GM23338 (cell line): ENCODE results near the gene FBXO17. TPM values are rescaled to one million over a fixed set of nuclear protein-coding genes. Genes with fewer than 3 reads are reported as not detected.

Source experiments
- ATAC-seq: fragments of 200-7000 bp; cut with Tn5 transposase; 3 replicates; pipeline ENCODE4 v1.9.1; 2020
- DNase-seq: peaks from one replicate; pipeline ENCODE4 v3.0.0-alpha.2; 2015; ENCODE audit warnings: low spot score
- H2AFZ ChIP-seq: fragments of 200-600 bp; sonication (generic); 2 replicates; pipeline ENCODE4 v1.8.0; 2016; ENCODE audit warnings: antibody characterized with exemption, mild to moderate bottlenecking, moderate library complexity
- H3F3A ChIP-seq: fragments of 200-600 bp; sonication (generic); replicated peaks from 2 replicates; pipeline ENCODE4 v1.8.0; 2017; ENCODE audit warnings: antibody characterized with exemption, mixed run types, low read depth
- H3K27ac ChIP-seq: fragments of 200-600 bp; sonication (generic); 2 replicates; pipeline ENCODE4 v1.6.1; 2016; ENCODE audit warnings: low read depth
- H3K27me3 ChIP-seq: fragments of 200-600 bp; sonication (generic); 2 replicates; pipeline ENCODE4 v1.8.0; 2016; ENCODE audit warnings: mild to moderate bottlenecking, mixed run types, moderate library complexity; ENCODE audit not compliant: insufficient read depth
- H3K36me3 ChIP-seq: fragments of 200-600 bp; sonication (generic); 2 replicates; pipeline ENCODE4 v1.8.0; 2016; ENCODE audit warnings: mild to moderate bottlenecking; ENCODE audit not compliant: insufficient read depth
- H3K4me1 ChIP-seq: fragments of 200-600 bp; sonication (generic); 2 replicates; pipeline ENCODE4 v1.8.0; 2016; ENCODE audit warnings: mild to moderate bottlenecking, moderate library complexity; ENCODE audit not compliant: insufficient read depth
- H3K4me2 ChIP-seq: fragments of 200-600 bp; sonication (generic); 2 replicates; pipeline ENCODE4 v1.7.1; 2017; ENCODE audit warnings: mixed run types
- H3K4me3 ChIP-seq: fragments of 200-600 bp; sonication (generic); 2 replicates; pipeline ENCODE4 v1.6.1; 2016; ENCODE audit warnings: mixed run types
- H3K79me2 ChIP-seq: fragments of 200-600 bp; sonication (generic); replicated peaks from 2 replicates; pipeline ENCODE4 v1.8.0; 2017; ENCODE audit warnings: mild to moderate bottlenecking; ENCODE audit not compliant: insufficient read depth
- H3K9me2 ChIP-seq: fragments of 200-600 bp; sonication (generic); 2 replicates; pipeline ENCODE4 v1.8.0; 2017; ENCODE audit not compliant: insufficient read depth
- H4K20me1 ChIP-seq: fragments of 200-600 bp; sonication (generic); replicated peaks from 2 replicates; pipeline ENCODE4 v1.8.0; 2017; ENCODE audit warnings: mild to moderate bottlenecking; ENCODE audit not compliant: insufficient read depth
- H3K27ac Mint-ChIP-seq: 2 replicates; pipeline ENCODE4 v1.8.0; 2020; ENCODE audit warnings: inconsistent platforms, mild to moderate bottlenecking, moderate library complexity, mixed read lengths
- H3K27me3 Mint-ChIP-seq: 3 replicates; pipeline ENCODE4 v1.8.0; 2022; ENCODE audit warnings: low read depth, mild to moderate bottlenecking, moderate library complexity, mixed read lengths, inconsistent platforms; ENCODE audit not compliant: insufficient read depth, poor library complexity
- H3K36me3 Mint-ChIP-seq: 3 replicates; pipeline ENCODE4 v1.8.0; 2021; ENCODE audit warnings: low read depth, mild to moderate bottlenecking, inconsistent platforms, moderate library complexity, mixed read lengths
- H3K4me1 Mint-ChIP-seq: 3 replicates; pipeline ENCODE4 v1.8.0; 2020; ENCODE audit warnings: mild to moderate bottlenecking, inconsistent platforms, mixed read lengths
- H3K4me3 Mint-ChIP-seq: 3 replicates; pipeline ENCODE4 v1.8.0; 2021; ENCODE audit warnings: moderate library complexity, mild to moderate bottlenecking, inconsistent platforms, mixed read lengths
- H3K9me3 Mint-ChIP-seq: 3 replicates; pipeline ENCODE4 v1.8.0; 2020; ENCODE audit warnings: moderate library complexity, mild to moderate bottlenecking, inconsistent platforms, mixed read lengths
- CREB1 ChIP-seq: fragments of 250-450 bp; sonication (Bioruptor Pico); IDR thresholded peaks from 2 replicates; pipeline ENCODE4 v1.5.0; 2020; ENCODE audit warnings: low read depth, mild to moderate bottlenecking, moderate library complexity
- ETS1 ChIP-seq: IDR thresholded peaks from 2 replicates; pipeline ENCODE4 v1.6.1; 2016; ENCODE audit warnings: antibody characterized with exemption
- EZH2 ChIP-seq: fragments of 200-600 bp; sonication (generic); IDR thresholded peaks from one replicate; pipeline ENCODE4 v1.8.0; 2017; ENCODE audit warnings: antibody characterized with exemption, mild to moderate bottlenecking, low read depth; ENCODE audit not compliant: unreplicated experiment
- JUNB ChIP-seq: IDR thresholded peaks from one replicate; pipeline ENCODE4 v1.6.1; 2016; ENCODE audit warnings: antibody characterized with exemption; ENCODE audit not compliant: unreplicated experiment
- NANOG ChIP-seq: IDR thresholded peaks from 2 replicates; pipeline ENCODE4 v1.6.1; 2016; ENCODE audit warnings: antibody characterized with exemption, borderline replicate concordance
- POLR2AphosphoS5 ChIP-seq: IDR thresholded peaks from 2 replicates; pipeline ENCODE4 v1.6.1; 2016; ENCODE audit warnings: antibody characterized with exemption, low read depth
- STAT1 ChIP-seq: IDR thresholded peaks from one replicate; pipeline ENCODE4 v1.6.1; 2016; ENCODE audit warnings: antibody characterized with exemption; ENCODE audit not compliant: unreplicated experiment
- ZNF331 ChIP-seq: fragments of 250-450 bp; sonication (Bioruptor Pico); IDR thresholded peaks from 2 replicates; pipeline ENCODE4 v1.5.0; 2020; ENCODE audit warnings: low read depth, mild to moderate bottlenecking, moderate library complexity
- ZNF462 ChIP-seq: fragments of 250-450 bp; sonication (Bioruptor Pico); IDR thresholded peaks from 2 replicates; pipeline ENCODE4 v1.5.0; 2020; ENCODE audit warnings: mild to moderate bottlenecking, moderate library complexity
- polyA plus RNA-seq: library from polyadenylated mRNA; unstranded; fragments of >200 nt; fragmentation: Nextera tagmentation; extraction: Ambion mirVana; gene quantifications from 2 replicates; pipeline ENCODE4 v1.2.1, GENCODE V29; 2016
- total RNA-seq: library from RNA; depleted of rRNA; stranded (reverse); fragments of >200 nt; shearing (Covaris generic); gene quantifications from 2 replicates; pipeline ENCODE4 v1.2.3, GENCODE V29; 2014

FBXO17 gene
- total and polyA plus RNA-seq, 2 experiments from 2014 or later: 17.2 to 29.0 TPM

DNA sequence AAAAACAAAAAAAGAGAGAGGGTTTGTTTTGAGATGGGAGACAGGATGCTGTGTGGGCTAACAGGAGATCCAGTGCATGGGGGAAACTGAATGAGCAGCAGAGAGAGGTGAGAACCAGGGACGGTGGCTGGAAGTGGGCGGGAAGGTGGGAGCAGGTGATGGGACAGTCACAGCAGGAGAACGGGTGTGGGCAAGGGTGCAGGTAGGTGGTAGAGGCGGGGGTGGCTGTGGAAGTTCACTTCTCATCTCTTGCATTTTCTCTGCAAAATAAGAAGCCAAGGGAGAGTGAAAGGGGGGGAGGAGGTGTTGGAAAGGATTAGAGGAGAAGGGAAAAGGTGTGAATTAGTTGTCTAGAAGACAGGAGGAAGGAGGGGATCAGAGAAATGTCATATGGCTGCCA, 21.9 kb downstream of the FBXO17 start:
- Histone ChIP-seq H3K27ac (no peak overlapping the region), H3K4me1 (no peaks in the 10 kb centered on the region), H3K4me3 (no peak overlapping the region), H3F3A (peaks cover 4% of the 10 kb centered on the region; the same call in 1 of the 2 replicates), H2AFZ (no peak overlapping the region), H3K36me3 (no peaks in the 10 kb centered on the region), H3K4me2 (no peak overlapping the region), H3K27me3 (no peaks in the 10 kb centered on the region), H3K79me2 (no peaks in the 10 kb centered on the region), H4K20me1 (peaks cover 6% of the 10 kb centered on the region; the same call in 1 of the 2 replicates), H3K9me2 (no peaks in the 10 kb centered on the region)
- DNase-seq: no peak
- H3K36me3 Mint-ChIP-seq: peaks cover 15% of the 10 kb centered on the region
- peaks cover 16% of the 10 kb centered on the region; the same call in 2 of the 3 replicates for H3K9me3 Mint-ChIP-seq
- H3K4me1 Mint-ChIP-seq: peaks cover 5% of the 10 kb centered on the region
- no peak overlapping the region for H3K27ac Mint-ChIP-seq
- ATAC-seq: no peak
- no peak overlapping the region for H3K4me3 Mint-ChIP-seq
- peaks cover 17% of the 10 kb centered on the region for H3K27me3 Mint-ChIP-seq
- TF ChIP-seq STAT1: no peak
- no peak for TF ChIP-seq CREB1
- TF ChIP-seq ZNF462: no peak
- no peak for TF ChIP-seq NANOG
- TF ChIP-seq EZH2: no peak
- no peak for TF ChIP-seq JUNB
- TF ChIP-seq ETS1: no peak
- TF ChIP-seq ZNF331: no peak
- TF ChIP-seq POLR2AphosphoS5: no peak
